ENCODE measurements around the gene DCDC2C. TPM values are rescaled to one million over a fixed set of nuclear protein-coding genes. Genes with fewer than 3 reads are reported as not detected.

The DCDC2C gene
- polyA plus RNA-seq, 3 donors: not detected

- Histone ChIP-seq H3K9ac (ENCODE audit: insufficient read depth, low read length, poor library complexity, severe bottlenecking) (no peak overlapping the region), H3K27me3 (ENCODE audit: control insufficient read depth in 2 of 2, insufficient read depth in 2 of 2, low read length in 2 of 2) (no peaks in the 10 kb centered on the region), H3K27ac (ENCODE audit: low read depth in 1 of 2, low read length in 2 of 2) (no peak overlapping the region), H3K9me3 (replicated peaks in 1 of 2; ENCODE audit: control insufficient read depth in 1 of 2, insufficient read depth in 1 of 2, low read length in 2 of 2) (no peaks in the 10 kb centered on the region), H3K4me1 (ENCODE audit: control insufficient read depth in 1 of 2, insufficient read depth in 2 of 2, low read length in 2 of 2) (no peaks in the 10 kb centered on the region), H2AFZ (ENCODE audit: insufficient read depth, low read depth, low read length, poor library complexity, severe bottlenecking) (no peak overlapping the region), H3K36me3 (replicated peaks in 1 of 2; ENCODE audit: control insufficient read depth in 1 of 2, insufficient read depth in 2 of 2, low read length in 2 of 2) (no peaks in the 10 kb centered on the region), H3K4me2 (replicated peaks; ENCODE audit: extremely low read depth, low read length, poor library complexity, severe bottlenecking) (no peak overlapping the region), H3K79me2 (ENCODE audit: insufficient read depth, low read length) (no peaks in the 10 kb centered on the region), H4K20me1 (ENCODE audit: insufficient read depth, low read length) (no peaks in the 10 kb centered on the region), H3K4me3 (replicated peaks in 1 of 3; ENCODE audit: low read depth in 2 of 3, low read length in 3 of 3) (no peak overlapping the region)
- Mint-ChIP-seq H3K4me3 (no peak overlapping the region), H3K36me3 (no peaks in the 10 kb centered on the region), H3K27me3 (ENCODE audit: low read depth in 3 of 3) (peaks cover 2 to 7% (median 2%) of the 10 kb centered on the region in 3 donors), H3K9me3 (peaks cover 0 to 6% (median 1%) of the 10 kb centered on the region in 7 donors), H3K4me1 (no peaks in the 10 kb centered on the region), H3K27ac (no peak overlapping the region)
- no peak for DNase-seq
- TF ChIP-seq, protein P1, sequence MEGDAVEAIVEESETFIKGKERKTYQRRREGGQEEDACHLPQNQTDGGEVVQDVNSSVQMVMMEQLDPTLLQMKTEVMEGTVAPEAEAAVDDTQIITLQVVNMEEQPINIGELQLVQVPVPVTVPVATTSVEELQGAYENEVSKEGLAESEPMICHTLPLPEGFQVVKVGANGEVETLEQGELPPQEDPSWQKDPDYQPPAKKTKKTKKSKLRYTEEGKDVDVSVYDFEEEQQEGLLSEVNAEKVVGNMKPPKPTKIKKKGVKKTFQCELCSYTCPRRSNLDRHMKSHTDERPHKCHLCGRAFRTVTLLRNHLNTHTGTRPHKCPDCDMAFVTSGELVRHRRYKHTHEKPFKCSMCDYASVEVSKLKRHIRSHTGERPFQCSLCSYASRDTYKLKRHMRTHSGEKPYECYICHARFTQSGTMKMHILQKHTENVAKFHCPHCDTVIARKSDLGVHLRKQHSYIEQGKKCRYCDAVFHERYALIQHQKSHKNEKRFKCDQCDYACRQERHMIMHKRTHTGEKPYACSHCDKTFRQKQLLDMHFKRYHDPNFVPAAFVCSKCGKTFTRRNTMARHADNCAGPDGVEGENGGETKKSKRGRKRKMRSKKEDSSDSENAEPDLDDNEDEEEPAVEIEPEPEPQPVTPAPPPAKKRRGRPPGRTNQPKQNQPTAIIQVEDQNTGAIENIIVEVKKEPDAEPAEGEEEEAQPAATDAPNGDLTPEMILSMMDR (IDR thresholded peaks at IDR 0.05): no peak
- intact Hi-C loops (cut with micrococcal nuclease): no loop called here
These were observed 11.0 kb upstream of the DCDC2C start for GRCh38 chr2:3692375-3692774.

- Mint-ChIP-seq H3K4me1 (no peaks in the 10 kb centered on the region), H3K9me3 (peaks cover 0 to 3% (median 0%) of the 10 kb centered on the region in 7 donors), H3K27me3 (ENCODE audit: low read depth in 3 of 3) (peaks cover 2 to 7% (median 5%) of the 10 kb centered on the region in 3 donors), H3K36me3 (no peaks in the 10 kb centered on the region), H3K4me3 (no peak overlapping the region), H3K27ac (no peak overlapping the region)
- Histone ChIP-seq H3K27me3 (ENCODE audit: control insufficient read depth in 2 of 2, insufficient read depth in 2 of 2, low read length in 2 of 2) (peaks cover 0 to 5% of the 10 kb centered on the region in 2 donors), H3K4me1 (ENCODE audit: control insufficient read depth in 1 of 2, insufficient read depth in 2 of 2, low read length in 2 of 2) (no peaks in the 10 kb centered on the region), H3K9ac (ENCODE audit: insufficient read depth, low read length, poor library complexity, severe bottlenecking) (no peak overlapping the region), H3K79me2 (ENCODE audit: insufficient read depth, low read length) (no peaks in the 10 kb centered on the region), H2AFZ (ENCODE audit: insufficient read depth, low read depth, low read length, poor library complexity, severe bottlenecking) (no peak overlapping the region), H3K27ac (ENCODE audit: low read depth in 1 of 2, low read length in 2 of 2) (no peak overlapping the region), H3K4me3 (replicated peaks in 1 of 3; ENCODE audit: low read depth in 2 of 3, low read length in 3 of 3) (no peak overlapping the region), H4K20me1 (ENCODE audit: insufficient read depth, low read length) (no peaks in the 10 kb centered on the region), H3K9me3 (replicated peaks in 1 of 2; ENCODE audit: control insufficient read depth in 1 of 2, insufficient read depth in 1 of 2, low read length in 2 of 2) (no peaks in the 10 kb centered on the region), H3K4me2 (replicated peaks; ENCODE audit: extremely low read depth, low read length, poor library complexity, severe bottlenecking) (no peak overlapping the region), H3K36me3 (replicated peaks in 1 of 2; ENCODE audit: control insufficient read depth in 1 of 2, insufficient read depth in 2 of 2, low read length in 2 of 2) (no peaks in the 10 kb centered on the region)
- TF ChIP-seq, protein P1 (IDR thresholded peaks at IDR 0.05): no peak
- DNase-seq: no peak
- intact Hi-C loops (cut with micrococcal nuclease): no loop called here
- no CpG with 5 or more reads among the region's 3 CpGs for WGBS (ENCODE audit: insufficient coverage)
These were observed 6.8 kb upstream of the DCDC2C start for GRCh38 chr2:3696545-3696944.

Measured in CD14-positive monocyte (primary cell).